ENCODE data around the gene PAQR5. TPM values are rescaled to one million over a fixed set of nuclear protein-coding genes. Genes with fewer than 3 reads are reported as not detected.

The PAQR5 gene
- total RNA-seq, 1 experiment from 2014 or later: 34.0 TPM

DNA sequence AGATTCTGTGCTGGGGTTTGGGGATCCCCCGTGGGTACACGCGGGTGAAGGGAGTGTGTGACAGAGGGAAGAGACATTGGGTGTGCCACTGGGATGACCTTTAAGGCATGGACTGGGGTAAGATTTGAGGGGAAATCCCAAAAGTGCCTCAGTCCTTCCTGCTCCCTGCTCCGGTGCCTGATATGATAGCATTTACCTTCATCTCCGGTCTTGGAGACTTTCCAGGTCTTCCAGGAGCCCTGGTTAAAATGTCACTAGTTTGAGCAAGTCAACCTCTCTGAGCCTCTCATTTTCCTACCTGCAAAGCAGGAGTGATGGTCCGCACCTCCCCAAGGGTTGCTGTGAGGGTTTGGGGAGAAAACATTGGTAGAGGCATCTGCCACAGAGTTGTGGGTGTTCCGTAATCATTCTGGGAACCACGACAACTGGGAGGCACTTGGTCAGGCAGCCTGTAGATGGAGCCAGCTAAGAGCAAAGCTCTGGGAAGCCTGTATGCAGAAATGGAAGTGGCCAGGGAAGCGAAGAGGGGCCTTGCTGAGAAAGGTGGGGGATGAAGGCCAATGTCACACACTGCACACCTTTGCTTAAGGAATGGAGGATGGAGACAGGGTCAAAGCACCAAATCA is 81.5 kb downstream of the PAQR5 start:
- ChIA-PET CTCF (no interaction called here), POLR2A (no interaction called here)
- intact Hi-C loops (cut with micrococcal nuclease): no loop called here

More for the DNA sequence above, 81.5 kb downstream of the PAQR5 start:
- Histone ChIP-seq H3K79me2 (ENCODE audit: insufficient read depth, low read length) (no peaks in the 10 kb centered on the region), H3K4me2 (ENCODE audit: low read length) (no peak overlapping the region), H3K4me1 (ENCODE audit: control insufficient read depth in 1 of 2, insufficient read depth in 2 of 2, low read length in 2 of 2) (no peaks in the 10 kb centered on the region), H3K9me2 (ENCODE audit: insufficient read depth) (no peaks in the 10 kb centered on the region), H2AFZ (ENCODE audit: low read depth, low read length, poor library complexity, severe bottlenecking) (no peak overlapping the region), H3K9me3 (ENCODE audit: control insufficient read depth in 1 of 2, insufficient read depth in 1 of 2, low read depth in 1 of 2, low read length in 2 of 2) (no peaks in the 10 kb centered on the region), H3K27ac (ENCODE audit: low read depth, low read length) (no peak overlapping the region), H3K9ac (ENCODE audit: low read length) (no peak overlapping the region), H3K4me3 (replicated peaks in 1 of 2; ENCODE audit: low read depth in 1 of 2, low read length in 2 of 2) (no peak overlapping the region), H4K20me1 (ENCODE audit: insufficient read depth) (no peaks in the 10 kb centered on the region), H3K36me3 (ENCODE audit: control insufficient read depth in 1 of 2, insufficient read depth in 2 of 2, low read length in 2 of 2) (no peaks in the 10 kb centered on the region; a peak in 1 of 4 replicates), H3K27me3 (ENCODE audit: insufficient read depth, low read length) (no peaks in the 10 kb centered on the region)
- TF ChIP-seq, protein P1, sequence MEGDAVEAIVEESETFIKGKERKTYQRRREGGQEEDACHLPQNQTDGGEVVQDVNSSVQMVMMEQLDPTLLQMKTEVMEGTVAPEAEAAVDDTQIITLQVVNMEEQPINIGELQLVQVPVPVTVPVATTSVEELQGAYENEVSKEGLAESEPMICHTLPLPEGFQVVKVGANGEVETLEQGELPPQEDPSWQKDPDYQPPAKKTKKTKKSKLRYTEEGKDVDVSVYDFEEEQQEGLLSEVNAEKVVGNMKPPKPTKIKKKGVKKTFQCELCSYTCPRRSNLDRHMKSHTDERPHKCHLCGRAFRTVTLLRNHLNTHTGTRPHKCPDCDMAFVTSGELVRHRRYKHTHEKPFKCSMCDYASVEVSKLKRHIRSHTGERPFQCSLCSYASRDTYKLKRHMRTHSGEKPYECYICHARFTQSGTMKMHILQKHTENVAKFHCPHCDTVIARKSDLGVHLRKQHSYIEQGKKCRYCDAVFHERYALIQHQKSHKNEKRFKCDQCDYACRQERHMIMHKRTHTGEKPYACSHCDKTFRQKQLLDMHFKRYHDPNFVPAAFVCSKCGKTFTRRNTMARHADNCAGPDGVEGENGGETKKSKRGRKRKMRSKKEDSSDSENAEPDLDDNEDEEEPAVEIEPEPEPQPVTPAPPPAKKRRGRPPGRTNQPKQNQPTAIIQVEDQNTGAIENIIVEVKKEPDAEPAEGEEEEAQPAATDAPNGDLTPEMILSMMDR (IDR thresholded peaks at IDR 0.05 in 2 of 3, conservative IDR thresholded peaks at IDR 0.05 in 1 of 3; ENCODE audit: borderline replicate concordance in 1 of 3, insufficient read depth in 1 of 3, low read depth in 2 of 3, low read length in 2 of 3): peak in 2 of 3 experiments; percentile 27 to 39; a peak in 4 of 6 replicates
- no peak for TF ChIP-seq ZFX (IDR thresholded peaks at IDR 0.05)
- no peak for TF ChIP-seq JUND (IDR thresholded peaks at IDR 0.05)
- TF ChIP-seq, protein P2, sequence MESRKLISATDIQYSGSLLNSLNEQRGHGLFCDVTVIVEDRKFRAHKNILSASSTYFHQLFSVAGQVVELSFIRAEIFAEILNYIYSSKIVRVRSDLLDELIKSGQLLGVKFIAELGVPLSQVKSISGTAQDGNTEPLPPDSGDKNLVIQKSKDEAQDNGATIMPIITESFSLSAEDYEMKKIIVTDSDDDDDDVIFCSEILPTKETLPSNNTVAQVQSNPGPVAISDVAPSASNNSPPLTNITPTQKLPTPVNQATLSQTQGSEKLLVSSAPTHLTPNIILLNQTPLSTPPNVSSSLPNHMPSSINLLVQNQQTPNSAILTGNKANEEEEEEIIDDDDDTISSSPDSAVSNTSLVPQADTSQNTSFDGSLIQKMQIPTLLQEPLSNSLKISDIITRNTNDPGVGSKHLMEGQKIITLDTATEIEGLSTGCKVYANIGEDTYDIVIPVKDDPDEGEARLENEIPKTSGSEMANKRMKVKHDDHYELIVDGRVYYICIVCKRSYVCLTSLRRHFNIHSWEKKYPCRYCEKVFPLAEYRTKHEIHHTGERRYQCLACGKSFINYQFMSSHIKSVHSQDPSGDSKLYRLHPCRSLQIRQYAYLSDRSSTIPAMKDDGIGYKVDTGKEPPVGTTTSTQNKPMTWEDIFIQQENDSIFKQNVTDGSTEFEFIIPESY (IDR thresholded peaks at IDR 0.05; ENCODE audit: extremely low read depth, insufficient replicate concordance, low read length): no peak
- TF ChIP-seq SP1 (IDR thresholded peaks at IDR 0.05; ENCODE audit: low read depth): no peak
- no peak for TF ChIP-seq POLR2A (IDR thresholded peaks at IDR 0.05; ENCODE audit: borderline replicate concordance, extremely low read depth, insufficient read depth, insufficient read length)
- RAD21 ChIA-PET (ENCODE audit: low non-redundant PET in 1 of 2, low total read pairs in 2 of 2, uncharacterized antibody in 2 of 2, unreplicated experiment in 2 of 2): no interaction called here
- peak; percentile 88 for ATAC-seq
- no peak for DNase-seq (ENCODE audit: low read depth, low spot score)
- TSS peak; percentile 44 for BruUV-seq (replicated peaks)

Data from HCT116 (cell line).